HuH-7 (cell line): ENCODE results near the gene IL36G.
A peak's percentile ranks its signal among the peaks of the same experiment; 100 is the strongest.
"Not testable (repeated sequence)": the region's sequence is repeated elsewhere in the genome, so short reads cannot be mapped to it uniquely, and the experiment has no call there.

Experiments
- DNase-seq: peaks from one replicate; pipeline ENCODE4 v3.0.0; 2011; ENCODE audit warnings: low spot score

IL36G gene

GRCh38 chr2:112977559-112978056, at the start of gene IL36G:
IL36G (plus strand) TSS chr2:112978006; CDS start chr2:112978639, 633 bp downstream.
- DNase-seq = no peak

GRCh38 chr2:112933261-112933660, 44.5 kb upstream of the IL36G start:
- no peak for DNase-seq

GRCh38 chr2:112934117-112934516, 43.7 kb upstream of the IL36G start:
- DNase-seq = not testable (repeated sequence)

- DNase-seq = no peak
These were observed 40.9 kb upstream of the IL36G start for GRCh38 chr2:112936927-112937232.

GRCh38 chr2:112938904-112939303, 38.9 kb upstream of the IL36G start:
- DNase-seq = no peak

- no peak for DNase-seq
These were observed 38.4 kb upstream of the IL36G start for GRCh38 chr2:112939425-112939824.

- no peak for DNase-seq
These were observed 36.8 kb upstream of the IL36G start for GRCh38 chr2:112940859-112941625.

GRCh38 chr2:112941753-112942653, 35.8 kb upstream of the IL36G start:
- DNase-seq = peak; percentile 64

- DNase-seq = no peak
These were observed 35.2 kb upstream of the IL36G start for GRCh38 chr2:112942654-112943002.

GRCh38 chr2:112944971-112945370, 32.8 kb upstream of the IL36G start:
- DNase-seq = no peak

GRCh38 chr2:112946086-112946485, 31.7 kb upstream of the IL36G start:
- DNase-seq = no peak

GRCh38 chr2:112947374-112947773, 30.4 kb upstream of the IL36G start:
- DNase-seq = no peak

GRCh38 chr2:112949456-112949855, 28.4 kb upstream of the IL36G start:
- no peak for DNase-seq

GRCh38 chr2:112954364-112954763, 23.4 kb upstream of the IL36G start:
- DNase-seq = no peak

GRCh38 chr2:112957511-112957910, 20.3 kb upstream of the IL36G start:
- no peak for DNase-seq

- DNase-seq = peak; percentile 49
These were observed 19.2 kb upstream of the IL36G start for GRCh38 chr2:112958428-112959108.

- DNase-seq = no peak
These were observed 18.5 kb upstream of the IL36G start for GRCh38 chr2:112959109-112959812.

GRCh38 chr2:112960230-112960825, 17.5 kb upstream of the IL36G start:
- DNase-seq = no peak

- no peak for DNase-seq
These were observed 15.3 kb upstream of the IL36G start for GRCh38 chr2:112962308-112963175.

GRCh38 chr2:112967023-112967422, 10.8 kb upstream of the IL36G start:
- no peak for DNase-seq
